Pons (tissue), 1 donor: ENCODE data around the gene USP10.

Source experiments
- DNase-seq: peaks from one replicate; pipeline ENCODE4 v3.0.0-alpha.2; 2016; ENCODE audit warnings: low spot score

Gene USP10

DNA sequence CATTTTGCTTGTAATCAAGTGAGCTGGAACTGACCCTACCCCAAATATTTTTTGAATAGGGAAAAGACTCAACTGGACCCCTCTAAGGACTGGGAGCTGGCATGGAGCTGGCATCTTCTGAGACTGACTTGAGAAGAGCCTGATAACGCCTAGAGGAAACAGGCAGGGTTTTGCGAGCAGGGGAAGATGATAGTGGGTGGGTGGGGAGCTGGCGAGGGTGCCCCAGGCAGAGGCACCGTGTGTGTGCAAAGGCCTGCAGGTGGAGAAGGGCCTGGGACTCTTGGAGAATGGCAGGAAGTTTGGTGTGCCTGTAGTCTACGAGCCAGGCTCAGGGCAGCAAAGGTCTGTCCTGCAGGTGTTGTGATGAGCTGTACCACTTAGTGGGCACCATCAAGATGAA is 124.1 kb downstream of the USP10 start:
- no peak for DNase-seq

DNA sequence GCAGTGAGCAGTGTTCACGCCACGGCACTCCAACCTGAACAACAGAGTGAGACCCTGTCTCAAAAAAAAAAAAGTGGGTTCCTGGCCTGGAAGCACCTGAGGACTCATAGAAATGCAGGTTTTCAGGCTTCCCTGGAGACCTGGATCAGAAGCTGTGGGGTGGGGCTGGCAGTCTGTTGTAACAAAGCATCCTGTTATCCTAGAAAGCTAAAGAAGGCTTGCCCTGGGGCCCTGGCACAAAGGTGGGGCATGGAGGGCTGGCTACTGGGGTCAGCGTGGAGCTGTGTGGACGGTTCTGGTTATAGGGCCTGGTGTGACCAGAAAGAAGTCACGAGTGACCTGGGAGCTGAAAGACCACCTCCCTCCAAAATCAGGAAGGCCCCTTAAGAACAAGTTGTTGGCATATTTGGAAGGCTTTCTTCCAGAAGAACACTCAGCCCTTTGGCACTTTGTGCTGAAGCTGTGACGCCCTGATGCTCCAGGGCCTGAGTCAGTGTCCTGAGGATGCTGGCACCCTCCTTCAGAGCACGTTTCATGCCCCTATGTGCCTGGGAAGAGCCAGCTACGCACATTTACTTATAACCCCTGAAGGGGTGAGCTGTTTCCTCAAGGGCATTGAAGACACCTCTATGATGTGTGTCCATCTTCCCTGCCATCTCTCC is 126.2 kb downstream of the USP10 start:
- no peak for DNase-seq

DNA sequence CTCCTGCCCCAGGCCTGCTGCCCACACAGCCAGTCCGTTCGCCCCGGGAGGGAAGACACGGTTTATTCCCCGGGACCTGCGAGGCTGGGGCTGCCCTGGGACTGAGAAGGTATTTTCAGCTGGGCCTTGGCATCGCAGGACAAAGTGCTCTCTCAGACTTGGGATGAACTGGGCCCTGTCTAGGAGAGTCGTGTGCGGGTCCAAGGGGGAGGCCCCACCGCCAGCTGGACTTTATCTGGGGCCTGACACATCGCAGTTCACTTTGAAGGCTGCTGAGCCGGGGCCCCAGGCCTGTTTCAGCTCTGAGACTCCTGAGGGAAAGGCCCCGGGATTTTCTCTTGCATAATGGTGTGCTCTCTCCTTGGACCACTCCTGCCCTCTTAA is 126.8 kb downstream of the USP10 start:
- DNase-seq = no peak

GRCh38 chr16:84827131-84827574 is 127.4 kb downstream of the USP10 start:
- DNase-seq = no peak

GRCh38 chr16:84827897-84828296 is 128.1 kb downstream of the USP10 start:
- no peak for DNase-seq

- no peak for DNase-seq
Observed at GRCh38 chr16:84828322-84828721, 128.5 kb downstream of the USP10 start.
